HEK293T (cell line): ENCODE data around the gene LONP2.

ENCODE experiments used
- BHLHE40 ChIP-seq: fragments of 450-650 bp; IDR thresholded peaks from 2 replicates; pipeline ENCODE4 v1.6.1; 2016; ENCODE audit warnings: mild to moderate bottlenecking, moderate library complexity, borderline replicate concordance
- FOXM1 ChIP-seq: fragments of 450-650 bp; IDR thresholded peaks from 2 replicates; pipeline ENCODE4 v1.6.1; 2017; ENCODE audit warnings: mild to moderate bottlenecking, borderline replicate concordance
- HDGF ChIP-seq: fragments of 450-650 bp; IDR thresholded peaks from 2 replicates; pipeline ENCODE4 v1.6.1; 2017; ENCODE audit warnings: antibody characterized with exemption, borderline replicate concordance
- NFRKB ChIP-seq: fragments of 450-650 bp; IDR thresholded peaks from 2 replicates; pipeline ENCODE4 v1.6.1; 2016; ENCODE audit warnings: mild to moderate bottlenecking, moderate library complexity

GRCh38 chr16:48291754-48292153 lies 47.7 kb downstream of the LONP2 start:
- TF ChIP-seq BHLHE40 (no peak), FOXM1 (no peak), HDGF (no peak), NFRKB (no peak)
